Posterior cingulate gyrus (tissue), 11 donors: Measurements from ENCODE around the gene CKAP2L.
A peak's percentile ranks its signal among the peaks of the same experiment; 100 is the strongest.

Experiments used
- DNase-seq, 10 donors: peaks; one replicate each; pipeline versions ENCODE4 v3.0.0 to v3.0.0-alpha.2; 2020 to 2021; ENCODE audit warnings: mixed read lengths in 3 of 10
- intact Hi-C: fragments of 100-400 bp; cut with DNase I; formaldehyde crosslinking; loops from one replicate; pipeline ENCODE4 v1.15.1; 2023

The CKAP2L gene

DNA sequence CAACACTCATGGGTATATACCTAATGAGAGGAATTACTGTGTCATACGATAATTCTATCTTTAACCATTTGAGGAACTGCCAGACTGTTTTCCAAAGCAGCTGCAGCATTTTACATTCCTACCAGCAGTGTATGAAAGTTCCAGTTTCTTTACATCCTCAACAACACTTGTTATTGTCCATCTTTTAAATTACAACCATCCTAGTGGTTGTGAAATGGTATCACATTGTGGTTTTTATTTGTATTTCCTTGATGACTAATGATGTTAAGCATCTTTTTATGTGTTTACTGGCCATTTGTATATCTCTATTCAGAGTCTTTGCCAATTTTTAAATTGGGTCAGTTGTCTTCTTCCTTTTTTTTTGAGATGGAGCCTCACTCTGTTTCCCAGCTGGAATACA is 4.0 kb upstream of the CKAP2L start:
- DNase-seq = no peak
- intact Hi-C loops = no loop called here

GRCh38 chr2:112767693-112768330 is 3.4 kb upstream of the CKAP2L start:
- DNase-seq = no peak
- intact Hi-C loops = no loop called here

DNA sequence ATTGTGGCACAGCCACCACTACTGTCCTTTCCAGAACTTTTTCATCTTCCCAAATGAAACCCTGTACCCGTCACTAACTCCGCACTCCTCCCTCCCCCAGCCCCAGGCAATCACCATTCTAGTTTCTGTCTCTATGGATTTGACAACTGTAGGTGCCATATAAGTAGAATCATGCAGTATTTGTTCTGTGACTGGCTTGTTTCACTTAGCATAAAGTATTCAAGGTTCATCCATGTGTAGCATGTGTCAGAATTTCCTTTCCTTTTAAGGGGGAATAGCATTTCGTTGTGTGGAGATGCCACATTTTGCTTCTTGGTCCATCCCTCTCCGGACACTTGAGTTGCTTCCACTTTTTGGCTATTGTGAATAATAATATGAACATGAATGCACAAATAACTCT is 842 bp upstream of the CKAP2L start:
- no peak for DNase-seq
- intact Hi-C loops = no loop called here

- DNase-seq = no peak
- intact Hi-C loops = no loop called here
These were observed 2.1 kb downstream of the CKAP2L start for GRCh38 chr2:112762276-112762675.

- intact Hi-C loops = no loop called here
- no peak for DNase-seq
These were observed 4.3 kb downstream of the CKAP2L start for GRCh38 chr2:112760149-112760548.

GRCh38 chr2:112758711-112759110 is 5.7 kb downstream of the CKAP2L start:
- no peak for DNase-seq
- intact Hi-C loops = no loop called here

DNA sequence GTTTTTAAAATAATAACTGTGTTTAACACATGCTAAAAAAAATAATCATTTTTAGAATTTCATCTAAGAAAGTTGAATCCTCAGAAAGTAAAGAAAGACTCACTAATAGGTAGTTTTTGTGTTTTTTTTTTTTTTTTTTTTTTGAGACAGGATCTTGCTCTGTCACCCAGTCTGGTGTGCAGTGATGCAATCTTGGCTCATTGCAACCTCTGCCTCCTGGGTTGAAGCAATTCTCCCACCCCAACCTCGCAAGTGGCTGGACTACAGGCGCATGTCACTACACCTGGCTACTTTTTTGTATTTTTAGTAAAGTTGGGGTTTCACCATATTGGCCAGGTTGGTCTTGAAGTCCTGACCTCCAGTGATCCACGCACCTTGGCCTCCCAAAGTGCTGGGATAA is 7.1 kb downstream of the CKAP2L start:
- intact Hi-C loops = no loop called here
- no peak for DNase-seq

DNA sequence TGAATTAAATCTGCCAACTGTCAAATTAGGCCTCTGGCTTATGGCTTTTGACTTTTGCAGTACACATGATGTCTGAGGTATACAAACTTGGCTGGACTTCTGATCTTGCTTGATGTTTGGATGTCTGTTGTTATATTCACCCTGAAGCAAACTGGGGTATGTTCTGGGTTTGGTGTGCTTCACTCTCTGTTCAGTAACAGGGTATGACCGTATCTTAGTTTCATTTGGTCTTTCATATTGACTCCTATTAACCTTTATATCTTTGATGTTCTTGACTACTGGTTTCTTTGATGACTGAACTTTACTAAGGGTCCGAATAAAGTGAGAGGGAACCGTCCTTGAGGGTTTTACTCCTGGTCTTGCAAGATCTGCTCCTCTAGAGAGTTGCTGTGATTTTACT is 8.2 kb downstream of the CKAP2L start:
- intact Hi-C loops = no loop called here
- DNase-seq = no peak

GRCh38 chr2:112755444-112755843 is 9.0 kb downstream of the CKAP2L start:
- no peak for DNase-seq
- intact Hi-C loops = no loop called here

- DNase-seq = no peak
- intact Hi-C loops = loop anchor here (5.0 kb wide), 2 partner anchors 128 to 203 kb away; no protein-coding TSS in a partner anchor
These were observed 9.8 kb downstream of the CKAP2L start for GRCh38 chr2:112754564-112754963.

GRCh38 chr2:112752667-112753066 is 11.7 kb downstream of the CKAP2L start:
- intact Hi-C loops = loop anchor here (5.0 kb wide), 2 partner anchors 130 to 205 kb away; no protein-coding TSS in a partner anchor

DNA sequence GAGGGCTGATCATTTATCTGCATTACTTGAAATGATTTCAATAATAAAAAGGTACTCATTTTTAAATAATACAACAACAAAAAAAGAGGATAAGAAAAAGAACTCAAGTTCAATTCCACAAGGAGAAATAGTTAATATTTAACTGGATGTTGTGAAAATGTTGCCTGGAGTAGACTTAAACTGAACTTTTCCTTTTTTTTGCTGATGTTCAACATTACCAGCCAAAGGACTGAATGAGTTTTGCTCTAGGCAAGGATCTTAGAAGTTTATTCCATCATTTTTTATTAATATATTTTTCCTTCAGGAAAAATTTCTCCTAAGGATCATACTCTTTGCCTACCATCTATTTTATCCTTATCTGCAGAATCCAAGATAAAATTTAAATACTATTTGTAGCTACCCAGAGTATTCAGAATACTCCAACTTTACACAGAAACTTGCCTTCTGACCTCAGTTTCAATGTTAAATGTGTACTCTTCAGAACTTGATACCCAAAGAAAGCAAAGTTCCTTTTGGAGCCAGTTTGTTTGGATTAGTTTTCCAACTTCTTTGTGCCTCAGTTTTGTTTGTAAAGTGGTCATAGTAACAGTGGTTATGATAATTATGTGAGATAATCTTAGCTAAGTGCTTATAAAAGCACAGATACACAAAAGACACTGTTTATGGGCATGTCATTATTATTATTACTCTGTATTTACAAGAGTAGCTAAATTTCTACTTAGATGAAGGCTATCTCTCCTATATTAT is 12.8 kb downstream of the CKAP2L start:
- intact Hi-C loops = loop anchor here (5.0 kb wide), 2 partner anchors 131 to 206 kb away; no protein-coding TSS in a partner anchor
- DNase-seq = no peak

More at GRCh38 chr2:112752667-112753066, 11.7 kb downstream of the CKAP2L start:
- no peak for DNase-seq

GRCh38 chr2:112750560-112750843 is 13.9 kb downstream of the CKAP2L start:
- intact Hi-C loops = loop anchor here (5.0 kb wide), 2 partner anchors 132 to 207 kb away; no protein-coding TSS in a partner anchor
- DNase-seq = no peak

DNA sequence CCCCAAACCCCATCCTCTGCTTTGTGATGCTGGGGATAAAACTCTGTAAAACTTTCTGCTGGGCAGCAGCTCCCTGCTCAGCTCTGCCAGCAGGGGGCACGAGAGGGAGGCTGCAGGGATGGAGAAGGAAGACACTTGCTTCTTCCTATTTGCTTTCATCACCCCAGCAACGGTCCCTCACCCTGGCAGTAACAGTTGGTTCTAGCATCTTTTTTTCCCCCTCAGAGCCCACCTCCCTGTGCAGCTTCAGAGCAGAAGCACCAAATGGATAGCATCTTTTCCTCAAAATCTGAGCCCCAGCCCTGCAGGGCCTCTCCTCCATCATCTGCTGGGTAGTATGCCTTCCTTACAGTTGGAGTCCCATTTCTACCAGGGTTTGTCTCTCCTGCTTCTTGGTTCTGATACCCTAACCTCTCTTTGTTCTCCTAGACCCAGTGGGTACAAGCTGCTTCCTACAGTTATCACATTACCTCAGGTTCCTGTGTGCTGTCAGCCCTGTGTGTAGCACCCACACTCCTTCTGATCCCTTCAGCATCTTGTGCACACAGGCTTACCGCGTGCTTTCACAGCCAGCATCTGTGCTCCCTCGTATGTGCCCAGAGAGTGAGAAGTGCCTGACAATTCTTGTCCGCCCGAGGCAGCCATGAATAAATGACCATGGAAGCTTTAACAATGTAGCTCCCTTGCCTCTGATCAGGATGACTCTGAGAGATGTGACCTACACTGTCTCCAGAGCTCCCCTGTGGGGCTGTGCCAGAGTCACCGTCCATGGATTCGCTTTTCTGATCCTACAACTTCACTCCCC is 14.5 kb downstream of the CKAP2L start:
- intact Hi-C loops = loop anchor here (1.0 to 5.0 kb wide), 3 partner anchors 132 to 207 kb away; no protein-coding TSS in a partner anchor
- DNase-seq = peak; percentile 63 to 97 (median 82)

DNA sequence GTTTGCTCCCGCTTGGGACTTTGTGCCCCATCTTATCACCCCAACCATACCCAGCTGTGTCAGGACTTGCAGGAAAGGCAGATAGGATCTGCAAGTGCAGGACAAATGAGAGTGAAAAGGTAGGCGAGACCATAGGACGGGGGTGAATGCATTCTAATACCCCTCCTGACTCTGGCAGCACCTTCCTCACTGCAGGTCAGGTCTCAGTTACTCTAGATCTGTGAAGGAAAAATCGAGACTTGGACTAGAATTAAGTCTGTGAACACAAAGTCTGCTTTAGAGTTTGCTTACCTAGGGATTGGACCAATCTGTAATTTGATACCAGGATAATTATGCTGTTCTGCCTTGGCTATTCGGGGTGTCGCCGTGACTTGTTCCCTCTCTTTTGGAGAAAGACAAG is 23.9 kb downstream of the CKAP2L start:
- DNase-seq = no peak
- intact Hi-C loops = no loop called here

- no peak for DNase-seq
- intact Hi-C loops = no loop called here
These were observed 26.7 kb downstream of the CKAP2L start for GRCh38 chr2:112737542-112738232.

- DNase-seq = no peak
- intact Hi-C loops = no loop called here
These were observed 30.5 kb downstream of the CKAP2L start for GRCh38 chr2:112733871-112734270.

GRCh38 chr2:112733456-112733855 is 31.0 kb downstream of the CKAP2L start:
- DNase-seq = peak in 1 of 10 donors; percentile 53
- intact Hi-C loops = no loop called here

DNA sequence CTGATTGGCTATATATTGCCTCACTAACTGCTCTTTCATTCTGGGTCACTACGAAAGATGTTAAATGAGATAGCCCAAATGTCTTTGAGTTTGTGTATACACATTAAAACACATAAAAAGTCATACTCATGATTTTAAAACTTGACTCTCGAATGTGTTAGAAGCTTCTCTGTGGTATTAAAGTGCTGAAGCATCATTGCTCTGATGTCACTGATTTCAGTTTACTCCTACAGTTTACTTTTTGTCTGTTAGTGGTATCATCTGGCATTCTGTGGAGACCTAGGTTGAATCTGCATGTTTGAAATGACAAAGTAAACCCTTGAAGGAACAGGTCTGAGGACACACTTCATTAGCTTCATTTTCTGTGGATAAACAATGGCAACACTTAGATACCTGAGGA is 32.9 kb downstream of the CKAP2L start:
- intact Hi-C loops = no loop called here

DNA sequence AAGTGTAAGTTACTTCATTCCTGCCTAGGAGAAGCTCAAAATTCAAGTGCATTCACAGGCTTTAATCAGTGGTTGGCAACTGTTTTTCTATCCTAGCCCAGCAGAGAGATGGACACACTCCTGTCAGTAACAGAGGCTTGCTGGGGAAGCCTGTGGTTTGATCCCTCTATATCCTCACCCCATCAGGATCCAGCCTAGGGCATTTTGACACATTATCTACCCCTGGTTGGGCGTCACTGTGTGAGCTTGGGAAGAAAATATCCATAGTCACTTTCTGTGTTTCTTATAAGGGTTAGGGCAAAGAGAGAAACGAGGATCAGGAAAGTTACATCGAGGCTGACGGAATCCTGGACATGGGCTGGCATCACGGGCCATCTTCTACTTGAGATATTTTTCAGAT is 33.6 kb downstream of the CKAP2L start:
- intact Hi-C loops = no loop called here

More for the DNA sequence above, 32.9 kb downstream of the CKAP2L start:
- DNase-seq = no peak

DNA sequence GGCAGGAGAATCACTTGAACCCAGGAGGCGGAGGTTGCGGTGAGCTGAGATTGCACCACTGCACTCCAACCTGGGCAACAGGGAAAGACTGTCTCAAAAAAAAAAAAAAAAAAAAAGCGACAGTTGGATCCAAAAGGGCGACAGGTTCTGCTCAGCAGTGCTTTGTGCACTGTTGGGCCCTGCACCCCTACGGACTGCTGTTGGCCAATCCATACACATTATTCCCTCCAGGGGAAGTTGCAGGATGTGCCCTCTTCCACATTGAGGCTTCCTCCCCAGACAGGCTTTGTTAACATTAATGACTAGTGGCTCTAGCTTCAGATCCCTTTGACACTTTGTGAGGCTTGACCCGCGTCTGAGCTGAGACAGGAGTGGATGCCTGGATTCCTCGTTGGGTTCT is 34.2 kb downstream of the CKAP2L start:
- DNase-seq = no peak
- intact Hi-C loops = no loop called here

More for the DNA sequence above, 33.6 kb downstream of the CKAP2L start:
- DNase-seq = peak in 1 of 10 donors; percentile 69
